ENCODE data around the gene NSRP1.

NSRP1 gene

DNA sequence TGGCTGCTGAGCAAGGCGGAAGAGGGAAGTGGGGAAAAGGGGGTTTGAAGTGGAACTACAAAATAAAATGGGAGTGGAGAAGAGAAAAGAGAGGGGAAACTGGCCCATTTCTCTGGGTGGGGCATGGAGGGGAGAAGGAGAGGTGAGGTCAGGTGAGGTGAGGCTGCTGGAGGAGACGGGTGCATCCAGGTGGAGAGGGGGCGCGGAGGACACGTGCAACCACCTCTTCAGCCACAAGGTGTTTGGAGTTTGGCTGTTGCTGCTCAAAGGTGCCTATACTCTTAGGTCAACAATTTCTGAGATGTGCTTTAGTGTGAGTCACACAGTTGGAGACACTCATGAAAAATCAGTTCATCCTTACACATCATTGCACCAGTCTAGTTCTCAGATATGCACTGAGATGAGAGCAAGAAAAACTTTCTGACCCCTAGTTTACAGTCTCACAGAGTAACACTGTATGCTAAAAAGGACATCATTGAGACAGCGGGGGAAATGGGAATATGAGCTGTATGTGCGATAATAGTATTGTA is 114.0 kb downstream of the NSRP1 start:
- H3K4me3 ChIP-seq (ENCODE audit: low read depth, low read length), result no peak overlapping the region
- DNase-seq (ENCODE audit: low read depth), result no peak
- TF ChIP-seq, protein P1, sequence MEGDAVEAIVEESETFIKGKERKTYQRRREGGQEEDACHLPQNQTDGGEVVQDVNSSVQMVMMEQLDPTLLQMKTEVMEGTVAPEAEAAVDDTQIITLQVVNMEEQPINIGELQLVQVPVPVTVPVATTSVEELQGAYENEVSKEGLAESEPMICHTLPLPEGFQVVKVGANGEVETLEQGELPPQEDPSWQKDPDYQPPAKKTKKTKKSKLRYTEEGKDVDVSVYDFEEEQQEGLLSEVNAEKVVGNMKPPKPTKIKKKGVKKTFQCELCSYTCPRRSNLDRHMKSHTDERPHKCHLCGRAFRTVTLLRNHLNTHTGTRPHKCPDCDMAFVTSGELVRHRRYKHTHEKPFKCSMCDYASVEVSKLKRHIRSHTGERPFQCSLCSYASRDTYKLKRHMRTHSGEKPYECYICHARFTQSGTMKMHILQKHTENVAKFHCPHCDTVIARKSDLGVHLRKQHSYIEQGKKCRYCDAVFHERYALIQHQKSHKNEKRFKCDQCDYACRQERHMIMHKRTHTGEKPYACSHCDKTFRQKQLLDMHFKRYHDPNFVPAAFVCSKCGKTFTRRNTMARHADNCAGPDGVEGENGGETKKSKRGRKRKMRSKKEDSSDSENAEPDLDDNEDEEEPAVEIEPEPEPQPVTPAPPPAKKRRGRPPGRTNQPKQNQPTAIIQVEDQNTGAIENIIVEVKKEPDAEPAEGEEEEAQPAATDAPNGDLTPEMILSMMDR (IDR thresholded peaks at IDR 0.05; ENCODE audit: control insufficient read depth, extremely low read depth, insufficient read depth), result no peak

DNA sequence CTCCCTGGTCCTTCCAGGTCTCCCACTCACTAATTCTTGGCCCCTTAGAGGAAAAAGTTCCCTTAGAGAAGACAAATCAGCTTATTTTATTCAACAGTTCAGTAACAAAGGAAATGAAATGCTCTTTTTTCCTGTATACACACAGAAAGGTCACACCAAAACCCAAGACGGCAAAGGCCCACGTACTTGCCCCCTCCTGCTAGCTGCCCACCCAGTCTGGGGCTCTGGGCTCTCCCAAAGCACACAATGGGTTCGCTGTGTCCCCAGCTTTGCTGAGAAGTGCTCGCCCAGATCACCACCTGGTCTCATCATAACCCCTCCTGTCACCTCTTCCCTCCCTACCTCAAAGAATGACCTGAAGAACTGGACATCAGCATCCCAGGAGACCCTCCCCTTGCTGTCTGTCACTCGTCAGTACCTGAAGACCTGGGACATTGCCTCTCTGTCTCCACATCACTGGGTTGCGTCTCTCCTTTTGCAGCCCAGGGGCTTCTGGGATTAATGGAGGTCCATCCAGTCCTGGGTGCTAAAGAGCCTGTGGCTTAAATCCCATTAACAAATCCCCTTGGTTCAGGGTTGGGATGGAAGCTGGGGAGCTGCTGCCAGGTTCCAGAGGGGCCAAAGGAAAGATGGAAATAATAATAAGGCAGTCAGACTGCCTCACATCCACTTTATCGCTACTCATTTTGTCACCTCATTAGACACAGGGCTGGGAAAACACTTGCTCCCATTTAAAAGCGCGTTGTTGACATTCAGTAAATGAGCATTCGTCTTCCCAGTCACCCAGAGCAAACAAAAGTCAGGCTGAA is 115.6 kb downstream of the NSRP1 start:
- H3K4me3 ChIP-seq (ENCODE audit: low read depth, low read length), result no peak overlapping the region
- TF ChIP-seq, protein P1 (IDR thresholded peaks at IDR 0.05; ENCODE audit: control insufficient read depth, extremely low read depth, insufficient read depth), result no peak
- no peak for DNase-seq (ENCODE audit: low read depth)

DNA sequence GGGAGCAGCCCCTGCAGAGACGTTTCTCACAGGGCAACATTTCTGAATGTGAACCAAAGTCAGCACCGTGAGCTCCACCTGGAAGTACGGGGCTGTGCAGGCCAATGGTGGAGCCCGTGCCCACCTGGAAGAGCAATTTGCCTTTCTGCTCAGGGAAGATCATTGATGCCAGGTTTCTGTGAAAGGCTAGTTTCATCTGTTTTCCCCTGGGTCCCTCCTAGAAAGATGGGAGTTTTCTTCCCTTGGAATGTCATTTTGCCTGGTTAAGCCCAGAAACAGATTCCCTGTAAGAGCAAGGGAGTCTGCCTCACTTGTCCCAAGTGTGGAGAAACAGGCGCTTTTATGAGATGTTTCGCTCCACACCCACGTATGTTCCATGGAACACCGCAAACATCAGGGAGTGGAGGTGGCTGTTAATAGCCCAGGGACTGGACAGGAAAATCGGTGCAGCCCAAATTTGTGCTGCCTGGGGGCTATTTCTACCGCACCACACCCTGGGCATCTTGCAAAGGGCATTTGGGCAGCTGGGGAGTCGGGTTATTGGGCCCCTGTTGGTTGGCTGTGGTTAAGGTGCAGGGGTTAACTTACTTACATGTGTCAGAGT is 116.3 kb downstream of the NSRP1 start:
- TF ChIP-seq, protein P1 (IDR thresholded peaks at IDR 0.05; ENCODE audit: control insufficient read depth, extremely low read depth, insufficient read depth), result no peak
- H3K4me3 ChIP-seq (ENCODE audit: low read depth, low read length), result no peak overlapping the region
- DNase-seq (ENCODE audit: low read depth), result no peak

DNA sequence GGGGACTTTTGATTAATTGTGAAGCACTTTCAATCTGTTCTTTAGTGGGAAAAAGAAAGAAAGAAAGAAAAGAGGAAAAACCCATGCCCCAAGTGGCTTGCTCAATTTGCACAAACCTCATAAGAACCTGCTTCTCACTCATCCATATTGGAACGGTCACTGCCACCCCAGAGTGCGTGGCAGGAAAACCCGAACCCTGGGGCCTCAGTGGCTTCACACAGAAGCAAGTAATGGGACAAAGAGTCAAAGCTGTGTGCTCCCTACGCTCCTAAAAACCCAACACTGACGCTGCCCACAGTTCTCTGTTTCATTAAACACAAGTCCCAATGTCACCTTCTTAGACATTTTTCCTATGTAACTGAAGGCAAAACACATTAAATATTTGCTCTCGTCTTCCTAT is 117.7 kb downstream of the NSRP1 start:
- no peak for DNase-seq (ENCODE audit: low read depth)
- TF ChIP-seq, protein P1 (IDR thresholded peaks at IDR 0.05; ENCODE audit: control insufficient read depth, extremely low read depth, insufficient read depth), result no peak
- H3K4me3 ChIP-seq (ENCODE audit: low read depth, low read length), result no peak overlapping the region

DNA sequence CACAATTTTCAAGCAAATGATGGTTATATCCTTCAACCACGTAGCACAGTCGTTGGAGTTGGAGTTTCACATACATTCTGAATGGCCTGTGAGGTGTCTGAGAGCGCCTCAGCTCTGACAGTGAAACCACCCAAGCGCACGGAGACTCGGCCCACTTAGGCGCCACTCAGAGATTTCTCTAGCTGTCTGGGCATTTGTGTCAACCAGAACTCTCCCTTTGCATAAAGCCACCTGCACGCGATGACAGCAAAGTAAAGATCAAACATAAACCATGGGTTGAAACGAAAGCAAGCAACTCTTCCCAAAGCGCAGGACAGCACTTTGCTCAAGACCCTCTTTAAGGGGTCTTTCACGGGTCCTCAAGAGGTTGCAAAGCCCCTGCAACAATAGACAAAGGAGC is 118.3 kb downstream of the NSRP1 start:
- H3K4me3 ChIP-seq (ENCODE audit: low read depth, low read length), result no peak overlapping the region
- no peak for DNase-seq (ENCODE audit: low read depth)
- TF ChIP-seq, protein P1 (IDR thresholded peaks at IDR 0.05; ENCODE audit: control insufficient read depth, extremely low read depth, insufficient read depth), result no peak

DNA sequence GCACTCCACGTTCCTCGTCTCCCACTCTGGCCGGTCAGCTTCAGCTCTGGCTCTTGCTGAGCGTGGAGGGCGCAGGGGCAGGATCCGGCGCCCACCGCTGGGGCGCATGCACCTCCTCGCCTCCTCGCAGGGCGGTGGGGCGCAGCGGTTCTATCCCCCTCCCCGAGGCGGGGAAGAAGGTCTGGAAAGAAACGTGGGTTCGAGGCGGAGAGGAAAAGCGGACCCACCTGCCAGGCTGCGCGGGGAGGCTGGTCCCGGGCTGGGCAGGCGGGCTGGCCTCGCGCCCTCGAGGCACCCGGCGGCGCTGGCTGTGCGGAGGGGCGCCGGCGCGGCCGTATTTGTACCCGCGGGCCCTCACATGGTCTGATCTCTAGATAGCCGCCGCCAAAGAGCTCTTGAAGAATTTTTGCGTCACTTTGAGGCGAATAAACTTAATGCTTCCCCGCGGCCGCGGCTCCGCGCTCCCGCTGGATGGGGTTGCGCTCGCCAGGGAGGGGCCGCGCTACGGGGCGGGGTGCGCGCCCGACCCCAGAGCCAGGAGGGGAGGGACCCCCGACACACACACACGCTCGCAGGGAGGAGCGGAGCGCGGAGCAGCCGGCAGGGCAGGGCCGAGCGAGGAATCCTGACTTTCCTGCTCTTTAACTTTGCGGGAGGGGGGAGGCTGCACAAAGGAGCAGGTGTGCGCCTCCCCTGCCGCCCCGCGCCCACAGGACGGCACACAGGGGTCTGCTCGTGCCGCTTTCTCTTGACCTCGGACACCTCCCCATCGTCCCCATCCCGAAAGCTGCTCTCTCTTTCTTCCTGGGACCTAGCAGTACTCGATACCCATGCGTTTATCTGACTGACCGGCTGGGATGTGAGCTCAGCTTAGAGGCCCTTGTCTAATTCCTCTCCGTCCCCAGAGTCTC is 119.0 kb downstream of the NSRP1 start, which contains the start of gene SLC6A4:
Gene SLC6A4 (minus strand): TSS at position 312 of the 911 bp plus-strand sequence. CDS start 13,739 bp downstream, outside the sequence.
- TF ChIP-seq, protein P1 (IDR thresholded peaks at IDR 0.05; ENCODE audit: control insufficient read depth, extremely low read depth, insufficient read depth), result no peak
- H3K4me3 ChIP-seq (ENCODE audit: low read depth, low read length), result 0 out of 2 replicates have a peak within 1 kb of the TSS, but pooled peaks have one; percentile 21
- no peak for DNase-seq (ENCODE audit: low read depth)
